HEK293T (cell line): ENCODE data around the gene CAMK1D.

Source experiments
- ARNT ChIP-seq: fragments of 450-650 bp; IDR thresholded peaks from 2 replicates; pipeline ENCODE4 v1.6.1; 2017; ENCODE audit warnings: mild to moderate bottlenecking
- BHLHE40 ChIP-seq: fragments of 450-650 bp; IDR thresholded peaks from 2 replicates; pipeline ENCODE4 v1.6.1; 2016; ENCODE audit warnings: mild to moderate bottlenecking, moderate library complexity, borderline replicate concordance
- CTBP1 ChIP-seq: fragments of 450-650 bp; IDR thresholded peaks from 2 replicates; pipeline ENCODE4 v1.6.1; 2016; ENCODE audit warnings: borderline replicate concordance
- ELF4 ChIP-seq: fragments of 450-650 bp; IDR thresholded peaks from 2 replicates; pipeline ENCODE4 v1.6.1; 2017; ENCODE audit warnings: antibody characterized with exemption
- FOXA1 ChIP-seq: fragments of 450-650 bp; IDR thresholded peaks from 2 replicates; pipeline ENCODE4 v1.6.1; 2016; ENCODE audit warnings: mild to moderate bottlenecking
- FOXK2 ChIP-seq: fragments of 450-650 bp; IDR thresholded peaks from 2 replicates; pipeline ENCODE4 v1.6.1; 2016; ENCODE audit warnings: mild to moderate bottlenecking
- FOXM1 ChIP-seq: fragments of 450-650 bp; IDR thresholded peaks from 2 replicates; pipeline ENCODE4 v1.6.1; 2017; ENCODE audit warnings: mild to moderate bottlenecking, borderline replicate concordance
- L3MBTL2 ChIP-seq: fragments of 450-650 bp; conservative IDR thresholded peaks from 2 replicates; pipeline ENCODE4 v1.6.1; 2016; ENCODE audit warnings: mild to moderate bottlenecking
- NFRKB ChIP-seq: fragments of 450-650 bp; IDR thresholded peaks from 2 replicates; pipeline ENCODE4 v1.6.1; 2016; ENCODE audit warnings: mild to moderate bottlenecking, moderate library complexity
- PKNOX1 ChIP-seq: fragments of 450-650 bp; IDR thresholded peaks from 2 replicates; pipeline ENCODE4 v1.6.1; 2016
- SP1 ChIP-seq: fragments of 450-650 bp; IDR thresholded peaks from 2 replicates; pipeline ENCODE4 v1.6.1; 2017
- SUZ12 ChIP-seq: fragments of 450-650 bp; IDR thresholded peaks from 2 replicates; pipeline ENCODE4 v1.6.1; 2016; ENCODE audit warnings: mild to moderate bottlenecking
- TARDBP ChIP-seq: fragments of 450-650 bp; IDR thresholded peaks from 2 replicates; pipeline ENCODE4 v1.6.1; 2016
- ZNF384 ChIP-seq: fragments of 450-650 bp; IDR thresholded peaks from 2 replicates; pipeline ENCODE4 v1.6.1; 2016

GRCh38 chr10:12711350-12711708, 362.0 kb downstream of the CAMK1D start:
- TF ChIP-seq CTBP1, result no peak
- no peak for TF ChIP-seq ZNF384
- TF ChIP-seq SP1, result no peak
- no peak for TF ChIP-seq SUZ12
- no peak for TF ChIP-seq TARDBP
- TF ChIP-seq PKNOX1, result no peak
- no peak for TF ChIP-seq FOXK2
- TF ChIP-seq FOXM1, result no peak
- TF ChIP-seq L3MBTL2, result no peak
- TF ChIP-seq BHLHE40, result no peak
- TF ChIP-seq FOXA1, result no peak
- TF ChIP-seq NFRKB, result no peak
- no peak for TF ChIP-seq ARNT
- TF ChIP-seq ELF4, result no peak
